DMS114 treated with DMSO at 0.1 percent for 48 hours (cell line): ENCODE results near the gene QDPR.

Source experiments
- DNase-seq: peaks from one replicate; lab custom pipeline; 2025; ENCODE audit not compliant: unreplicated experiment; lab: John Stamatoyannopoulos, UW

QDPR gene

DNA sequence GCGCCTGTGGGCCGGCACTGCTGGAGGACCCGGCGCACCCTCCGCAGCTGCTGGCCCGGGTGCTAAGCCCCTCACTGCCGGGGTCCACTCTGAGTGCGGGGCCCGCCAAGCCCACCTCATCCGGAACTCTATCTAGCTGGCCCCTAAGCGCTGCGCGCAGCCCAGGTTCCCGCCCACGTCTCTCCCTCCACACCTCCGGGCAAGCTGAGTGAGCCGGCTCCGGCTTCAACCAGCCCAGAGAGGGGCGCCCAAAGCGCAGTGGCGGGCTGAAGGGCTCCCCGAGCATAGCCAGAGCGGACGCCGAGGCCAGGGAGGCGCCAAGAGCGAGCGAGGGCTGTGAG, 75.2 kb downstream of the QDPR start:
- DNase-seq = no peak
